ENCODE results near the gene PLA2G2F.
A peak's percentile ranks its signal among the peaks of the same experiment; 100 is the strongest.

The PLA2G2F gene

GRCh38 chr1:20168564-20169491 is 29.7 kb downstream of the PLA2G2F start:
- no peak for DNase-seq (ENCODE audit: low read depth in 3 of 3, low spot score in 1 of 3)

DNA sequence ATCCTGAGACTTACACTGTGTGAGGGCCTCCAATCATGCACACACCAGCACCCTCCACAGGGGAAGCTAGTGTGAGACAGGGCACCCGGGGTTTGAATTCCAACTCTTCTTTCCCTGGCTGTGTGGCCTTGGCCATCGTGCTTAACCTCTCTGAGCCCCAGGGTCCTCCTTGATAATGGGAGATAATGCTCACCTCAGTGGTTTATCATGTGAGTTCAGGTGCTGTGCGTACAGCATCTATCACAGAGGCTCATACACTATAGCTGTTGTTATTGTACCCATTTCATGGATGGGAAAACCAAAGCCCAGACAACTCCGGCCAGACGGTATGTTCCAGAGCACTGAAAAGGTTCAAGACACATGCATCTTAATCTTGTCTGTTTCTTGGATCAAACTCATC is 30.8 kb downstream of the PLA2G2F start:
- DNase-seq (ENCODE audit: low read depth in 3 of 3, low spot score in 1 of 3), result no peak

DNA sequence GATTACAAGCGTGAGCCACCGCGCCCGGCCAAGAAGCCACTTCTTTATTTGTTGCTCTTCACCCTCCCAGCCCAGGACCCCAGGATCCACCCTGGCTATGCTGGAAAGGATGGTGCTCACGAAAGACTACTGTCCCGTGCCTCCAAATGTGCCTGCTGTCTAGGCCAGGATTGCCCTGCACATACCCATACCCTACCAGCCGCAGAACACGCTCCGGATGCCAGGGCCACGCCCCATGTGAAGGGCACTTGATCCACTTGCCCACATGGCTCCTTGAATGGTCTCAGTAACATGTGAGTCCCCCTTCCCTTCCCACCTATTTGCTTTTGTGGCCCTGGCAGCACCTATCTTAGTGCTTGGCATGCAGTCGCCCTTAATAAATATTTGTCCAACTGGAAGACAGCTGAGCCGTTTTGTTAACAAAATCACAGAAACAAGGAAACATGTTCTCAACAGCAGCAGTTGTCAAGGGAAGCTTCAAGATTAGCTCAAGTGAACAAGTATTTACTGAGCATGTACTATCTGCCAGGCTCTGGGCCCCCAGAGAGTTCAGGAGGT is 33.0 kb downstream of the PLA2G2F start:
- no peak for DNase-seq (ENCODE audit: low read depth in 3 of 3, low spot score in 1 of 3)

DNA sequence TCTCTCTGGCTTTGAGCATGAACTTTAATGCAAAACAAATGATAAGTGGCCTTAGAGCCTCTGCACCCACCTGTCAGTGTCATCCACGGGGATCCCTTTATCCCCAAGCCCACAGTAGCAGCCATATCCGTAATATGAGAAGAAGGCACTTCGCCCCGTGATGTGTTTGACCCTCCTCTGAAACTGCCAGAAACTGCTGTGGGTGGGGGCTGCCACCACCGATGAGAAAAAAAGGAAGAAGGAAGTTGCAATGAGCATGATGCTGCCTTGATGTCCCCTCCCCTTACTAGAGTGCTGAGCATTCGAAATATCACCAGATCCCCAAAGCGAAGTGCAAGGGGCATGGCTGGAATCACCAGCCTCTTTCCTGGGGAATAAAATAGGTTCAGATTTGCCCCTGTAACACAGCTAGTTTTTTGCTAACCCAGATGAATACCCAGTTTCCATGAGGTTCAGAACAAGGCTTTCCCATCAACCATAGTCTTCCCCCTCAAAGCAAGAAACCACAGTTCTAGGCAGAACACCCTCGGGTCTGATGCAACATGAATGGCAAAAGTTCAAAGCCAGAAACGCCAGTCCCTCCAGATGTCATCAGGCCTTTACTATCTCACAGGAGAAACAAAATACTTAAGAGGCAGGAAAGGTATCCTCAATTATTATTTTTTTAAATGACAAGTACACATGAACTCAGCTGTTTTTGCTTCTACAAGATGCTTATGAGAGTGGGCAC is 36.0 kb downstream of the PLA2G2F start:
- DNase-seq (ENCODE audit: low read depth in 3 of 3, low spot score in 1 of 3), result no peak

GRCh38 chr1:20178634-20179370 is 39.7 kb downstream of the PLA2G2F start:
- DNase-seq (ENCODE audit: low read depth in 3 of 3, low spot score in 1 of 3), result no peak

DNA sequence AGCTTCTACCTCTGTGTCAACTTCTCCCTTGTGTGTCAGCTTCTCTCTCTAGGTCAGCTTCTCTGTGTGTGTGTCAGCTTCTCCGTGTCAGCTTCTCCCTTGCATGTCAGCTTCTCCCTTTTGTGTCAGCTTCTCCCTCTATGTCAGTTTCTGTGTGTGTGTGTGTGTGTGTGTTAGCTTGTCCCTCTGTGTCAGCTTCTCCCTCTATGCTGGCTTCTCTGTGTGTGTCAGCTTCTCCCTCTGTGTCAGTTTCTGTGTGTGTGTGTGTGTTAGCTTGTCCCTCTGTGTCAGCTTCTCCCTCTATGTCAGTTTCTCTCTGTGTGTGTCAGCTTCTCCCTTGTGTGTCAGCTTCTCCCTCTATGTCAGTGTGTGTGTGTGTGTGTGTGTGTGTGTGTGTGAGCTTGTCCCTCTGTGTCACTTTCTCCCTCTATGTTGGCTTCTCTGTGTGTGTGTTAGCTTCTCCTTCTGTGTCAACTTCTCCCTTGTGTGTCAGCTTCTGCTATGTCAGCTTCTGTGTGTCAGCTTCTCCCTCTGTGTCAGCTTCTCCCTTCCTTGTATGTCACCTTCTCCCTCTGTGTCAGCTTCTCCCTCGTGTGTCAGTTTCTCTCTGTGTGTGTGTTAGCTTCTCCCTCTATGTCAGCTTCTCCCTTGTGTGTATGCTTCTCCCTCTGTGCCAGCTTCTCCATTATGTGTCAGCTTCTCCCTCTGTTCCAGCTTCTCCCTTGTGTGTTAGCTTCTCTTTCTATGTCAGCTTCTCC is 40.4 kb downstream of the PLA2G2F start:
- no peak for DNase-seq (ENCODE audit: low read depth in 3 of 3, low spot score in 1 of 3)

- DNase-seq (ENCODE audit: low read depth in 3 of 3, low spot score in 1 of 3), result no peak
These were observed 41.2 kb downstream of the PLA2G2F start for GRCh38 chr1:20180129-20180843.

- DNase-seq (ENCODE audit: low read depth in 3 of 3, low spot score in 1 of 3), result no peak
These were observed 41.7 kb downstream of the PLA2G2F start for GRCh38 chr1:20180844-20181207.

DNA sequence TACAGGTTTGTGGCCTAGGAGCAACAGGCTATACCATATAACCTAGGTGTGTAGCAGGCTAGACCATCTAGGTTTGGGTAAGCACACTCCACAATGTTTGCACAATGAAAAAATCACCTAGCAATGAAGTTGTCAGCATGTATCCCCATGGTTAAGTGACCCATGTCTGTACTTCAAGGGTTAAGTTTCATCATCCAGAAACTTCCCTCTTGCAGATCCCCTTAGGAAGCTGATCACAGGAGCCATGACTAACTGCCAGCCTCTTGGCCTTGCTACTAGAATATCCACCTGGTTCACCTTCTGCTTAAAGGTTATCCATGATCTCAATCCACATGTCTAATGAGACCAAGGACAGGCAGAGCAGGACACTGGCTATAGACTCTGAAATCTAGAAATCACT is 43.3 kb downstream of the PLA2G2F start:
- DNase-seq (ENCODE audit: low read depth in 3 of 3, low spot score in 1 of 3), result no peak

DNA sequence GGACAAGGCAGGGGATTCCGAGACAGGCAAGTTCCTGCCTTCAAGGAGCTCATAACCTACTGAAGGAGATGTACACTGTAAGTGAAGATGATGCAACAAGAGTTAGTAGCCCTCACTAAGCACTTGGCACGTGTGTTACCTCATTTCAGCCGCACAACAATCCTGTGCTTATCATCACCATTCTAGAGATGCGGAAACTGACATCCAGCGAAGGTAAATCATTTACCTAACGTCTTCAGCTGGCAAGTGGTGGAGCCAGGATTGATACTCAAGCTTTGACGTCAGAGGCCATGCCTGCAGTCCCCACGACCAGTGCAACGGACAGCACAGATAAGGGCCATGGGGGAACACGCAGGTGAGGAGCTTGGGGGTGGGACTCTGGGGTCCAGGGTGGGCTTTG is 43.9 kb downstream of the PLA2G2F start:
- no peak for DNase-seq (ENCODE audit: low read depth in 3 of 3, low spot score in 1 of 3)

DNA sequence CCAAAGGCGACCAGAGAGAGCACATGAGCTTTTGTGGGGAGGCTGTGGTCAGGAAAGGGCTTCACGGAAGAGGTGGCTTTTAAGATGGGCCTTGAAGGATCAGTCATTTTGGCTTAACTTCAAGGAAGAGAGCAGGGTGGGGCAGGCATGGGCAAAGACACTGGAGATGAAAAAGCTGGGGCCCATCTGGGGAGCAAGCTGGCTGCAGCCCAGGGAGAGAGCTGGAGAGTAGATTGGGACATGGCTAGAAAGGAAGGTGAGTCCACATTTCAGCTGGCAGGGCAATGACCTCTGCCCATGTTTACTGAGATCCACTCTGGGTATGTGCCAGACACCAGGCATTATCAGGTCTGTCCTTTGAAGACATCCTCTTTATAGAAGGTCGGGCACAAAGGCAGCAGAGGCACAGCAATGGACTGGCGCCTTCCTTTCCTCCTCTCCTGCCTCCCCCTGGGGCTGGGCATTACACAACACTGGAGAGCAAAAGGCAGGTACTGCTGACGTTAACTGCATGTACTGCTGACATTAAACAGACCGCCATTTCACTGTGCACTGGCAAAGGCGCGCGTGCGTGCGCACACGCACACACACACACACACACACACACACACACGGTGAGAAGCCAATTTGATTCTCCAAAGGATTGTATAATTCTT is 44.6 kb downstream of the PLA2G2F start:
- DNase-seq (ENCODE audit: low read depth in 3 of 3, low spot score in 1 of 3), result no peak

DNA sequence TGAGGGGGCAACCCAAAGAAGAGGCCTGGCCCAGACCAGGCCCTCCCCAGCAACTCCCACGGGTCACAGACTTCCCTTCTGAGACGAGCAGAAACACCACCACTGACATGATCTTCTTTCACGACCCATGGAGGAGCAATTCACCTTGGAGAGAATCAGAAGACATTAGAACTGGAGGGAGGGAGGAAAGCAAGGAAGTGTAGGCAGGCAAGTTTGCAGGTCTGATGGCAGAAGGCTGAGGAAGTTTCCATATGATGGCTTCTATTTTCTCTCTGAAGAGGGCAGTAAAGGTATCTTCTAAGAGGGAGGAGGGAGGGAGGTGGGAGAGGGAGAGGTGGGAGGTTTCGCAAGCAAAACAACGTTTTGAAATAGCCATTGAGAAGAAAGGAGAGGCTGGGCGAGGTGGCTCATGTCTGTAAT is 45.4 kb downstream of the PLA2G2F start:
- no peak for DNase-seq (ENCODE audit: low read depth in 3 of 3, low spot score in 1 of 3)

GRCh38 chr1:20184997-20185833 is 46.1 kb downstream of the PLA2G2F start:
- DNase-seq (ENCODE audit: low read depth in 3 of 3, low spot score in 1 of 3), result peak; percentile 16 to 22 (median 21)

- DNase-seq (ENCODE audit: low read depth in 3 of 3, low spot score in 1 of 3), result peak in 2 of 3 donors; percentile 2 to 41
These were observed 47.0 kb downstream of the PLA2G2F start, which contains the start of the genes PLA2G2C and UBXN10 for GRCh38 chr1:20185834-20186782. PLA2G2C (minus strand) TSS chr1:20186518; CDS start chr1:20177363, 9,155 bp downstream. UBXN10 (plus strand) TSS chr1:20186096; CDS start chr1:20190562, 4,466 bp downstream.

GRCh38 chr1:20187103-20187812 is 48.1 kb downstream of the PLA2G2F start:
- no peak for DNase-seq (ENCODE audit: low read depth in 3 of 3, low spot score in 1 of 3)

DNA sequence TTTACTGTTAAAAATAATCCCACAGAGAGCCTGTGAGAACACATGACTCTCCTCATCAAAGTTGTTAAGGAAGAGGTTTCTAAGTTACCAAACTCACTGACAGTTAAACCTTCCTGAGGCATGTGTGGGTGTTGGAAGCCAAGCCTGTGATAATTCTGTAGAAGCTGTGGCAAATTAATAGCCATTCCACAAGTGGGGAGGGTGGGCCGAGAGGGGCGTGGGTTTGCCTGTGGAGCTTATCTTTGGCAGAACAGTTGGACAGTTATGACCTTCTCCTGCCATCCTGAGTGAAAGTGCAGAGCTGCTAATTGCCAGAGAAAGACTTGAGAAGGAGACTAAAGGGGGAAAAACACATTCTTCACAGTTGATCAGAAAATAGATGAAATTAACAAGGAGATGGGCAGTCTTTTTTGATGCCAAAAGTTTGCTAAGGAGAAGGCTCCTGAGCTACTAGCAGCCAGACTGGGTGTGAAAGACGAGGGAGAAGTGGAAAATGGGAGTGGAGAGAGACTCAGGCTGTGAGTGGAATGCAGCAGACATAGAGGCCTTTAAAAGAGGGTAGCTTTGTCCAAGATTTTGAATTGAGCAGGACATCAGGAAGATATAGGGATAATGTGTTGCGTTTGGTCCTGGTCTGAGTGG is 48.8 kb downstream of the PLA2G2F start:
- DNase-seq (ENCODE audit: low read depth in 3 of 3, low spot score in 1 of 3), result no peak

All from stimulated activated CD4-positive, alpha-beta T cell treated with anti-CD3 and anti-CD28 coated beads, TNF-alpha, amount 100 ng/mL, for 1 hour (primary cell).